ENCODE measurements around the gene PIP4K2A.
A peak's percentile ranks its signal among the peaks of the same experiment; 100 is the strongest.

DNA sequence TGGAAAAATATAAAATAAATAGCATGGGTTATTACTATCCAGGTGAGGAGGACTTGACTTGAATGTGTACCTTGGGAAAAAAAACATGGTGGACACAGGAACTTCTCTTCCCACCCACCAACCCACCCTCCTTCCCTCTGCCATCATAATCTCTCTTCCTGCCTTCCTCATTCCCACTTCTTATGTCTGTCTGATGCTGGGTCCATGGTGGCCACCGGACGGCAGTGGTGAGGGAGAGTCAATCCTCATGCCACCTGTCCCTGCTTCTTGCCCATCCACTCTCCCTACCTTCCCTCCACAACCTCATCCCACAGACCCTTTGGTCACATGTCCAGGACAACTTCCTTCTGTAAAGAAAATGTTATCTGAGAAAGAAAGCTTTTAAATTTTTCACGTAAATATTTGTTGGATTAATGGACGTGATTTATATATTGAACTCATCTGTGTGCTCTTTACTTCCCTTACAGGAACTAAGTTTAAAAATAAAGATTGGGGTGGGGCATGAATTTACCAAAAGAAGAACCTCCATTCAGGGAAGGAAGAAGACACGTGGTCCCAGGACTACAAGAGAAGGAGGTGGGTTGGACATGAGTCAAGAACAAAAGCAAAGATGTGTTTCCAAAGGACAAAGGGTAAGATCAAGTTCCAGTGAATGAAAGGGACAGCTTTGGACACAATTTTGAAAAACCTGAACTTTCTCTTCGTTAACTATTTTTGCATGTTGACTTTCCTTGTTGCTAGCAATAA is 104.5 kb downstream of the PIP4K2A start:
- TF ChIP-seq ASH2L (IDR thresholded peaks at IDR 0.05; ENCODE audit: low read length) (no peak), SIN3A (conservative IDR thresholded peaks at IDR 0.05 in 1 of 2, IDR thresholded peaks at IDR 0.05 in 1 of 2; ENCODE audit: low read depth in 1 of 2, low read length in 2 of 2) (no peak), POLR2A (IDR thresholded peaks at IDR 0.05; ENCODE audit: control extremely low read depth in 1 of 2, low read depth in 2 of 2, low read length in 2 of 2) (no peak), POLR2AphosphoS5 (IDR thresholded peaks at IDR 0.05; ENCODE audit: low read depth, low read length) (no peak), TAF1 (IDR thresholded peaks at IDR 0.05; ENCODE audit: low read depth, low read length) (no peak), SP4 (IDR thresholded peaks at IDR 0.05; ENCODE audit: low read length) (no peak), KDM1A (IDR thresholded peaks at IDR 0.05; ENCODE audit: borderline replicate concordance, low read length) (no peak), TCF12 (IDR thresholded peaks at IDR 0.05; ENCODE audit: low read depth, low read length) (no peak), EZH2 (IDR thresholded peaks at IDR 0.05; ENCODE audit: low read depth, low read length, severe bottlenecking) (no peak)
- TF ChIP-seq, protein P1, sequence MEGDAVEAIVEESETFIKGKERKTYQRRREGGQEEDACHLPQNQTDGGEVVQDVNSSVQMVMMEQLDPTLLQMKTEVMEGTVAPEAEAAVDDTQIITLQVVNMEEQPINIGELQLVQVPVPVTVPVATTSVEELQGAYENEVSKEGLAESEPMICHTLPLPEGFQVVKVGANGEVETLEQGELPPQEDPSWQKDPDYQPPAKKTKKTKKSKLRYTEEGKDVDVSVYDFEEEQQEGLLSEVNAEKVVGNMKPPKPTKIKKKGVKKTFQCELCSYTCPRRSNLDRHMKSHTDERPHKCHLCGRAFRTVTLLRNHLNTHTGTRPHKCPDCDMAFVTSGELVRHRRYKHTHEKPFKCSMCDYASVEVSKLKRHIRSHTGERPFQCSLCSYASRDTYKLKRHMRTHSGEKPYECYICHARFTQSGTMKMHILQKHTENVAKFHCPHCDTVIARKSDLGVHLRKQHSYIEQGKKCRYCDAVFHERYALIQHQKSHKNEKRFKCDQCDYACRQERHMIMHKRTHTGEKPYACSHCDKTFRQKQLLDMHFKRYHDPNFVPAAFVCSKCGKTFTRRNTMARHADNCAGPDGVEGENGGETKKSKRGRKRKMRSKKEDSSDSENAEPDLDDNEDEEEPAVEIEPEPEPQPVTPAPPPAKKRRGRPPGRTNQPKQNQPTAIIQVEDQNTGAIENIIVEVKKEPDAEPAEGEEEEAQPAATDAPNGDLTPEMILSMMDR (IDR thresholded peaks at IDR 0.05; ENCODE audit: control extremely low read depth in 1 of 3, insufficient read depth in 1 of 3, low read depth in 1 of 3, low read length in 3 of 3) = peak in 1 of 3 experiments; percentile 30; a peak in 1 of 4 replicates
- TF ChIP-seq, protein P2, sequence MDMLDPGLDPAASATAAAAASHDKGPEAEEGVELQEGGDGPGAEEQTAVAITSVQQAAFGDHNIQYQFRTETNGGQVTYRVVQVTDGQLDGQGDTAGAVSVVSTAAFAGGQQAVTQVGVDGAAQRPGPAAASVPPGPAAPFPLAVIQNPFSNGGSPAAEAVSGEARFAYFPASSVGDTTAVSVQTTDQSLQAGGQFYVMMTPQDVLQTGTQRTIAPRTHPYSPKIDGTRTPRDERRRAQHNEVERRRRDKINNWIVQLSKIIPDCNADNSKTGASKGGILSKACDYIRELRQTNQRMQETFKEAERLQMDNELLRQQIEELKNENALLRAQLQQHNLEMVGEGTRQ (IDR thresholded peaks at IDR 0.05; ENCODE audit: low read length) = no peak

Data from H1 (cell line).